Large intestine (tissue), 3 donors: Measurements from ENCODE around the gene ADGRL3. TPM values are rescaled to one million over a fixed set of nuclear protein-coding genes. Genes with fewer than 3 reads are reported as not detected.

Experiments
- DNase-seq, 2 donors: peaks; one replicate each; pipeline versions ENCODE4 v3.0.0 to v3.0.0-alpha.2; 2013
- H3K27ac ChIP-seq: one replicate; pipeline ENCODE4 v1.5.1; 2013; ENCODE audit warnings: low read length
- H3K27me3 ChIP-seq: 2 replicates; pipeline ENCODE4 v1.6.1; 2013; ENCODE audit warnings: low read length; ENCODE audit not compliant: control insufficient read depth, insufficient read depth
- H3K36me3 ChIP-seq: 2 replicates; pipeline ENCODE4 v1.6.1; 2013; ENCODE audit warnings: low read length; ENCODE audit not compliant: control insufficient read depth, insufficient read depth
- H3K4me1 ChIP-seq: one replicate; pipeline ENCODE4 v1.6.1; 2013; ENCODE audit warnings: low read length; ENCODE audit not compliant: control insufficient read depth, insufficient read depth
- H3K4me3 ChIP-seq: one replicate; pipeline ENCODE4 v1.5.1; 2013; ENCODE audit warnings: low read length
- H3K9me3 ChIP-seq: one replicate; pipeline ENCODE4 v1.6.1; 2013; ENCODE audit warnings: mild to moderate bottlenecking, low read depth, low read length, moderate library complexity; ENCODE audit not compliant: control insufficient read depth
- WGBS: methylation state at CpG from one replicate; pipeline ENCODE4 v1.1.5; 2013; ENCODE audit warnings: low lambda C conversion rate; ENCODE audit not compliant: insufficient coverage; 5-methylcytosine and 5-hydroxymethylcytosine counted together
- polyA plus RNA-seq: library from polyadenylated mRNA; unstranded; fragments of 120-200 nt; gene quantifications from one replicate; pipeline ENCODE4 v1.2.1, GENCODE V29; 2013

ADGRL3 gene
- polyA plus RNA-seq, 1 donor: 9.8 TPM

GRCh38 chr4:61275241-61275640 is 75.1 kb downstream of the ADGRL3 start:
- no peaks in the 10 kb centered on the region for H3K36me3 ChIP-seq
- H3K27ac ChIP-seq: no peak overlapping the region
- 70% methylated on average over 2 of the region's 2 CpGs for WGBS
- H3K9me3 ChIP-seq: no peaks in the 10 kb centered on the region
- H3K27me3 ChIP-seq: no peaks in the 10 kb centered on the region
- no peak for DNase-seq
- H3K4me3 ChIP-seq: no peak overlapping the region
- H3K4me1 ChIP-seq: no peaks in the 10 kb centered on the region

GRCh38 chr4:61276029-61276428 is 75.9 kb downstream of the ADGRL3 start:
- WGBS: 100% methylated on average over 1 of the region's 1 CpG
- Histone ChIP-seq H3K27ac (no peak overlapping the region), H3K36me3 (no peaks in the 10 kb centered on the region), H3K9me3 (no peaks in the 10 kb centered on the region), H3K4me3 (no peak overlapping the region), H3K4me1 (no peaks in the 10 kb centered on the region), H3K27me3 (no peaks in the 10 kb centered on the region)
- no peak for DNase-seq

GRCh38 chr4:61277785-61278760 is 77.9 kb downstream of the ADGRL3 start:
- Histone ChIP-seq H3K9me3 (no peaks in the 10 kb centered on the region), H3K36me3 (no peaks in the 10 kb centered on the region), H3K4me1 (no peaks in the 10 kb centered on the region), H3K27ac (no peak overlapping the region), H3K4me3 (no peak overlapping the region), H3K27me3 (no peaks in the 10 kb centered on the region)
- DNase-seq: no peak
- WGBS: 100% methylated on average over 3 of the region's 5 CpGs

GRCh38 chr4:61292322-61292721 is 92.2 kb downstream of the ADGRL3 start:
- H3K9me3 ChIP-seq: no peaks in the 10 kb centered on the region
- no peak overlapping the region for H3K27ac ChIP-seq
- no peaks in the 10 kb centered on the region for H3K27me3 ChIP-seq
- no peak overlapping the region for H3K4me3 ChIP-seq
- WGBS: 92% methylated on average over 2 of the region's 3 CpGs
- no peaks in the 10 kb centered on the region for H3K4me1 ChIP-seq
- no peaks in the 10 kb centered on the region for H3K36me3 ChIP-seq
- no peak for DNase-seq

GRCh38 chr4:61293707-61294400 is 93.7 kb downstream of the ADGRL3 start:
- Histone ChIP-seq H3K9me3 (no peaks in the 10 kb centered on the region), H3K27me3 (no peaks in the 10 kb centered on the region), H3K4me3 (no peak overlapping the region), H3K27ac (no peak overlapping the region), H3K36me3 (no peaks in the 10 kb centered on the region), H3K4me1 (no peaks in the 10 kb centered on the region)
- no peak for DNase-seq
- 80% methylated on average over 1 of the region's 7 CpGs for WGBS

GRCh38 chr4:61294936-61295335 is 94.8 kb downstream of the ADGRL3 start:
- H3K4me1 ChIP-seq: no peaks in the 10 kb centered on the region
- WGBS: no CpG with 5 or more reads among the region's 6 CpGs
- no peak overlapping the region for H3K27ac ChIP-seq
- H3K9me3 ChIP-seq: no peaks in the 10 kb centered on the region
- H3K27me3 ChIP-seq: no peaks in the 10 kb centered on the region
- DNase-seq: no peak
- H3K36me3 ChIP-seq: no peaks in the 10 kb centered on the region
- no peak overlapping the region for H3K4me3 ChIP-seq

GRCh38 chr4:61296144-61296543 is 96.0 kb downstream of the ADGRL3 start:
- Histone ChIP-seq H3K4me1 (no peaks in the 10 kb centered on the region), H3K27ac (no peak overlapping the region), H3K4me3 (no peak overlapping the region), H3K27me3 (no peaks in the 10 kb centered on the region), H3K36me3 (no peaks in the 10 kb centered on the region), H3K9me3 (no peaks in the 10 kb centered on the region)
- no CpG with 5 or more reads among the region's 2 CpGs for WGBS
- DNase-seq: no peak

- Histone ChIP-seq H3K4me1 (no peaks in the 10 kb centered on the region), H3K9me3 (no peaks in the 10 kb centered on the region), H3K4me3 (no peak overlapping the region), H3K27ac (no peak overlapping the region), H3K27me3 (no peaks in the 10 kb centered on the region), H3K36me3 (no peaks in the 10 kb centered on the region)
- 62% methylated on average over 4 of the region's 4 CpGs for WGBS
- DNase-seq: no peak
Observed at GRCh38 chr4:61298178-61298740, 98.1 kb downstream of the ADGRL3 start.

GRCh38 chr4:61299316-61299715 is 99.2 kb downstream of the ADGRL3 start:
- no peak overlapping the region for H3K4me3 ChIP-seq
- no peaks in the 10 kb centered on the region for H3K27me3 ChIP-seq
- no peaks in the 10 kb centered on the region for H3K9me3 ChIP-seq
- H3K4me1 ChIP-seq: no peaks in the 10 kb centered on the region
- no peaks in the 10 kb centered on the region for H3K36me3 ChIP-seq
- 68% methylated on average over 3 of the region's 4 CpGs for WGBS
- no peak overlapping the region for H3K27ac ChIP-seq
- DNase-seq: no peak

GRCh38 chr4:61300266-61300844 is 100.2 kb downstream of the ADGRL3 start:
- Histone ChIP-seq H3K27me3 (no peaks in the 10 kb centered on the region), H3K4me1 (no peaks in the 10 kb centered on the region), H3K9me3 (no peaks in the 10 kb centered on the region), H3K27ac (no peak overlapping the region), H3K36me3 (no peaks in the 10 kb centered on the region), H3K4me3 (no peak overlapping the region)
- no CpG with 5 or more reads among the region's 2 CpGs for WGBS
- no peak for DNase-seq
